Activated T-helper 17 cell treated with anti-CD3 and anti-CD28 coated beads, Interleukin-2, amount 50 U/mL, for 72 hours (primary cell): Measurements from ENCODE around the gene PRR16. TPM values are rescaled to one million over a fixed set of nuclear protein-coding genes. Genes with fewer than 3 reads are reported as not detected.

Experiments
- ATAC-seq: fragments of 150-1000 bp; cut with Tn5 transposase; replicated peaks from 2 replicates; pipeline ENCODE4 v1.10.0; 2021; ENCODE audit warnings: mild to moderate bottlenecking, moderate library complexity
- H3K27ac Mint-ChIP-seq: one replicate; pipeline ENCODE4 v1.8.0; 2022; ENCODE audit warnings: mixed read lengths
- H3K27me3 Mint-ChIP-seq: one replicate; pipeline ENCODE4 v1.8.0; 2022; ENCODE audit warnings: mixed read lengths
- H3K36me3 Mint-ChIP-seq: one replicate; pipeline ENCODE4 v1.8.0; 2022; ENCODE audit warnings: low read depth, mild to moderate bottlenecking, mixed read lengths
- H3K4me1 Mint-ChIP-seq: one replicate; pipeline ENCODE4 v1.8.0; 2022; ENCODE audit warnings: mixed read lengths
- H3K4me3 Mint-ChIP-seq: one replicate; pipeline ENCODE4 v1.8.0; 2022; ENCODE audit warnings: mild to moderate bottlenecking, mixed read lengths
- H3K9me3 Mint-ChIP-seq: one replicate; pipeline ENCODE4 v1.8.0; 2022; ENCODE audit warnings: mixed read lengths
- total RNA-seq, 2 donors: library from RNA; stranded (reverse); gene quantifications; one replicate each; pipeline ENCODE4 v1.2.3, GENCODE V29; 2022

PRR16 gene
- total RNA-seq, 2 donors from 2014 or later = not detected

- no peak for ATAC-seq
- Mint-ChIP-seq H3K4me3 (no peak overlapping the region), H3K4me1 (no peaks in the 10 kb centered on the region), H3K27me3 (no peaks in the 10 kb centered on the region), H3K36me3 (no peaks in the 10 kb centered on the region), H3K9me3 (peaks cover 3% of the 10 kb centered on the region), H3K27ac (no peak overlapping the region)
These were observed 82.8 kb downstream of the PRR16 start for GRCh38 chr5:120546922-120547321.

DNA sequence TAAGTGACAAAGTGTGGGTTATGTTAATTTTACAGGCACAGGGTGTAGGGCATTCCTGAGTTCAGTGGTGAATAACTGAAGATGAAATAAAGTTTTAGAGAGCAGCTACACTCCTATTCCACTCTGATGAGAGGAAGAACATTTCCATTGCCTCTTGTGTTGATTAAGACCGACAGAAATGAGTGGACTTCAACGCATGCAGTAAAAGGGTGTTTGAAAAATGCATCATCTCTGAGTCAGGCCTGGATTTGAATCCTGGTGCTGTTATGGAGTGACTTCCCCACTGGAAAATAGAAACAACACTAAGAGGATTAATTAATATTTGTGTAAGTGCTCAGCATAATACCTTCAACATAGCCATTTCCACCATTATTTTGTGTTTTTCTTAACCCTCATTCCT, 86.3 kb downstream of the PRR16 start:
- Mint-ChIP-seq H3K4me1 (no peaks in the 10 kb centered on the region), H3K27me3 (no peaks in the 10 kb centered on the region), H3K27ac (no peak overlapping the region), H3K36me3 (no peaks in the 10 kb centered on the region), H3K9me3 (peaks cover 3% of the 10 kb centered on the region), H3K4me3 (no peak overlapping the region)
- no peak for ATAC-seq

DNA sequence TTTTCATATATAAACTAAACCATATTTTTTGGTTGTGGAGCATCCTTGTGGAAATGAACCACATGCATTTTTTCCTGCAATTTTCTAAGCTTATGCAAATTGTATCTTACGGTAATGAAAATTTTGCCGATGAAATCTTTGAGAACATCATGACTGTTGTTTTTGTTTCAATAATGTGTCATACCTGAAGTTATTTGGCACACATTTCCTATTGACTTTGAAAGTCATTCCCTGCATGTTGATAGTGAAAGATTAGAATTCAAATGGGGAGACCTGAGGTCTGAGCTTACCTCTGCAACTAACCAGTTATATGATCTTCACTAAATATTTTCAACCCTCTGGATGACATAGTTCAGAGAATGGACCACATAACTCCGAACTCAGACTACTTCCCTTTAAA, 88.5 kb downstream of the PRR16 start:
- Mint-ChIP-seq H3K9me3 (peaks cover 3% of the 10 kb centered on the region), H3K27me3 (no peaks in the 10 kb centered on the region), H3K4me3 (no peak overlapping the region), H3K27ac (no peak overlapping the region), H3K4me1 (no peaks in the 10 kb centered on the region), H3K36me3 (no peaks in the 10 kb centered on the region)
- ATAC-seq = no peak

DNA sequence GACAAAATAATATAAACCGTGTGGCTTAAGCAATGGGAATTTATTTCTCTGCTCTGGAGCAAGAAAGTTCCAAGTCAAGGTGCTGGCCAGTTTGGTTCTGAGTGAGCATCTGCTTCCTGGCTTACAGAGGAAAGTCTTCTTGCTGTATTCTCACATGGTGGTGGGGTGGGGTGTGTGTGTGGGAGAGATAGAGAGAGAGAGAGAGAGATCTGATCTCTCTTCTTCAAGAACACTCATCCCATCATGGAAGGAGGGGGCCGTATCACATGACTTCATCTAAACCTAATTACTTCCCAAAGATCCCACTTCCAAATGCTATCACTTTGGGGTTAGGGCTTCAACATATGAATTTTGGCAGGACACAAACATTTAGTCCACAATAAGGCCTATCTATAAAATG, 91.2 kb downstream of the PRR16 start:
- no peak for ATAC-seq
- Mint-ChIP-seq H3K4me1 (no peaks in the 10 kb centered on the region), H3K4me3 (no peak overlapping the region)

GRCh38 chr5:120564013-120564412, 99.9 kb downstream of the PRR16 start:
- ATAC-seq = no peak
- Mint-ChIP-seq H3K4me1 (no peaks in the 10 kb centered on the region), H3K27me3 (no peaks in the 10 kb centered on the region), H3K27ac (no peak overlapping the region), H3K36me3 (no peaks in the 10 kb centered on the region), H3K9me3 (peaks cover 8% of the 10 kb centered on the region), H3K4me3 (no peak overlapping the region)

More for the DNA sequence above, 91.2 kb downstream of the PRR16 start:
- Mint-ChIP-seq H3K27ac (no peak overlapping the region), H3K36me3 (no peaks in the 10 kb centered on the region), H3K27me3 (no peaks in the 10 kb centered on the region), H3K9me3 (peaks cover 3% of the 10 kb centered on the region)

GRCh38 chr5:120567066-120567465, 103.0 kb downstream of the PRR16 start:
- no peaks in the 10 kb centered on the region for H3K4me1 Mint-ChIP-seq
- H3K27ac Mint-ChIP-seq = no peak overlapping the region
- no peaks in the 10 kb centered on the region for H3K36me3 Mint-ChIP-seq
- H3K4me3 Mint-ChIP-seq = no peak overlapping the region
- ATAC-seq = no peak
- peaks cover 20% of the 10 kb centered on the region for H3K9me3 Mint-ChIP-seq
- no peaks in the 10 kb centered on the region for H3K27me3 Mint-ChIP-seq

DNA sequence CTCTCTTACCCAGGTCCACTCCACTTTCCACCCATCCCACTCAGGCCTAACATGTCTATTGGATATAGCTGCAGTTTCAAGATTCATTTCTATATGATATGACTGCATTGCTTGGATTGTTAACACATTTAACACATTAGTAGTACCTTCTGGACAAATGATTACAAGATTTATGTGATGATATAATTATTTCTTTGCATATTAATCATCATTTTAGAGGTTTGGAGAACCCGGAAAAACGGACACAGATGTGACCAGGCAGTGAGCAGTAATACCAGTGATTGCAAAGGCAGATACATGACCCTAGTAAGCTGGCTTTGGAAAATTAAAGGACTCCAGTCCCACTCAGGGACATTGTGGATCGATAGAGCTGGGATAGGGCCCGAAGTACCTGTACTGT, 103.8 kb downstream of the PRR16 start:
- no peak for ATAC-seq
- no peaks in the 10 kb centered on the region for H3K4me1 Mint-ChIP-seq
- no peaks in the 10 kb centered on the region for H3K36me3 Mint-ChIP-seq
- H3K4me3 Mint-ChIP-seq = no peak overlapping the region
- no peaks in the 10 kb centered on the region for H3K27me3 Mint-ChIP-seq
- peaks cover 24% of the 10 kb centered on the region for H3K9me3 Mint-ChIP-seq
- H3K27ac Mint-ChIP-seq = no peak overlapping the region

GRCh38 chr5:120568711-120569110, 104.6 kb downstream of the PRR16 start:
- no peaks in the 10 kb centered on the region for H3K36me3 Mint-ChIP-seq
- H3K4me1 Mint-ChIP-seq = no peaks in the 10 kb centered on the region
- H3K9me3 Mint-ChIP-seq = peaks cover 22% of the 10 kb centered on the region
- no peak for ATAC-seq
- no peak overlapping the region for H3K4me3 Mint-ChIP-seq
- H3K27ac Mint-ChIP-seq = no peak overlapping the region
- H3K27me3 Mint-ChIP-seq = no peaks in the 10 kb centered on the region

GRCh38 chr5:120576588-120576987, 112.5 kb downstream of the PRR16 start:
- peaks cover 21% of the 10 kb centered on the region for H3K9me3 Mint-ChIP-seq
- H3K4me1 Mint-ChIP-seq = no peaks in the 10 kb centered on the region
- H3K27ac Mint-ChIP-seq = no peak overlapping the region
- no peaks in the 10 kb centered on the region for H3K36me3 Mint-ChIP-seq
- H3K27me3 Mint-ChIP-seq = no peaks in the 10 kb centered on the region
- no peak for ATAC-seq
- H3K4me3 Mint-ChIP-seq = no peak overlapping the region

GRCh38 chr5:120582635-120583034, 118.5 kb downstream of the PRR16 start:
- Mint-ChIP-seq H3K27me3 (no peaks in the 10 kb centered on the region), H3K27ac (no peak overlapping the region), H3K36me3 (no peaks in the 10 kb centered on the region), H3K4me3 (no peak overlapping the region), H3K9me3 (peaks cover 25% of the 10 kb centered on the region), H3K4me1 (no peaks in the 10 kb centered on the region)
- no peak for ATAC-seq

DNA sequence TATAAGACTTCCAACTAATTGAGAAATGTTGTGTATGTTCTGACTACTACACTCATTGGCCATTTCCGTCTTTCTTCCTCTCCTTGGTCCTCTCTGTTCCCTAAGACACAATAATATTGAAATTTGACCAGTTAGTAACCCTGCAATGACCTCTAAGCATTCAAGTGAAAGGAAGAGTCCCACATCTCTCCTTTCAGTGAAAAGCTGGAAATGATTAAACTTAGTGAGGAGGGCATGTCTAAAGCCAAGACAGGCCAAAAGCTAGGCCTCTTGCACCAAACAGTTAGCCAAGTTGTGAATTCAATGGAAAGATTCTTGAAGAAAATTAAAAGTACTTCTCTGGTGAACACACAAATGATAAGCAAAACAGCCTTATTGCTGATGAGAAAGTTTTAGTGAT, 122.5 kb downstream of the PRR16 start:
- H3K4me3 Mint-ChIP-seq = no peak overlapping the region
- no peaks in the 10 kb centered on the region for H3K4me1 Mint-ChIP-seq
- no peak for ATAC-seq
- no peaks in the 10 kb centered on the region for H3K36me3 Mint-ChIP-seq
- H3K27me3 Mint-ChIP-seq = no peaks in the 10 kb centered on the region
- H3K9me3 Mint-ChIP-seq = peaks cover 13% of the 10 kb centered on the region
- H3K27ac Mint-ChIP-seq = no peak overlapping the region

DNA sequence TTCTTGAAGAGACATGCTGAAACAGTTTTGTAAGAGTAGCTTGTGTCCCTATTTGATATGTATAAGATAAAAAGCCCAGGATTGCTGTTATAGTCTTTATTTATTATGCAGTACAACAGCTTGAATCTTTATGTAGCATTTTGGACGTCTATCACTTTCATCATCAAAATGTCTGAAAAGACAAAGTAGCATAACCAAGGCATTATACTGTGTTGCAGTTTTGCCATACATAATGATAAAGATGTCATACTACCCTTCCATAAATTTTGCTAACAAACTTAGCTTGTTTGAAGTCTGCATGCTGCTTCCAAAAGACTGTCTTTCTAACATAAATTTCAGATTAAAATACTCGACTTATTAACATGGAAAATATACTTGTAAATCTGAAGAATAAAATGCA, 127.8 kb downstream of the PRR16 start:
- Mint-ChIP-seq H3K9me3 (peaks cover 13% of the 10 kb centered on the region), H3K4me1 (no peaks in the 10 kb centered on the region), H3K27me3 (no peaks in the 10 kb centered on the region), H3K4me3 (no peak overlapping the region), H3K36me3 (no peaks in the 10 kb centered on the region), H3K27ac (no peak overlapping the region)
- no peak for ATAC-seq

GRCh38 chr5:120599576-120599975, 135.5 kb downstream of the PRR16 start:
- H3K27me3 Mint-ChIP-seq = no peaks in the 10 kb centered on the region
- no peak overlapping the region for H3K27ac Mint-ChIP-seq
- no peaks in the 10 kb centered on the region for H3K4me1 Mint-ChIP-seq
- no peak for ATAC-seq
- no peak overlapping the region for H3K4me3 Mint-ChIP-seq
- no peaks in the 10 kb centered on the region for H3K36me3 Mint-ChIP-seq
- H3K9me3 Mint-ChIP-seq = peaks cover 7% of the 10 kb centered on the region

DNA sequence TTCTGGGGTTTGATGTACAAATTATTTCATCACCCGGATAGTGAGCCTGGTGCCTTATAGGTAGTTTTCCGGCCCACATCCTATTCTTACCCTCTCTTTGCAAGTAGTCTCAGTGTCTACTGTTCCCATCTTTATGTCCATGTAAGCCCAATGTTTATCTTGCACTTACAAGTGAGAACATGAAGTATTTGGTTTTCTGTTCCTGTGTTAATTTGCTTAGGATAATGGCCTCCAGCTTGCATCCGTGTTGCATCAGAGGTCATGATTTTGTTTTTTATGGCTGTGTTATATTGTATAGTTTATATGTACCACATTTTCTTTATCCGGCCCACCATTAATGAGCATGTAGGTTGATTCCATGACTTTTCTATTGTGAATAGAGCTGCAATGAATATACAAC, 136.5 kb downstream of the PRR16 start:
- H3K27me3 Mint-ChIP-seq = no peaks in the 10 kb centered on the region
- H3K4me3 Mint-ChIP-seq = no peak overlapping the region
- no peak overlapping the region for H3K27ac Mint-ChIP-seq
- no peaks in the 10 kb centered on the region for H3K4me1 Mint-ChIP-seq
- ATAC-seq = no peak
- H3K9me3 Mint-ChIP-seq = peaks cover 7% of the 10 kb centered on the region
- no peaks in the 10 kb centered on the region for H3K36me3 Mint-ChIP-seq

DNA sequence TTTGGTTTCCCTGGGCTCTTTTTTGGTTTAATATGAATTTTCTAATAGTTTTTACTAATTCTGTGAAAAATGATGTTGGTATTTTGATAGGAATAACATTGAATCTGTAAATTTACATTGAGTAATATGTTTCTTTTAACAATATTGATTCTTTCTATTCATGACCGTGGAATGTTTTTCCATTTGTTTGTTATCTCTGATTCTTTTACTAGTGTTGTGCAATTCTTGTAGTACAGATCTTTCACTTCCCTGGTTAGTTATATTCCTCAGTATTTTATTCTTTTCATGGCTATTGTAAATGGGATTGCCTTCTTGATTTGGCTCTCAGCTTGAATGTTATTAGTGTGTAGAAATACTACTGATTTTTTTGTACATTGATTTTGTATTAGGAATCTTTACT, 137.9 kb downstream of the PRR16 start:
- no peak overlapping the region for H3K27ac Mint-ChIP-seq
- H3K36me3 Mint-ChIP-seq = no peaks in the 10 kb centered on the region
- no peaks in the 10 kb centered on the region for H3K4me1 Mint-ChIP-seq
- no peaks in the 10 kb centered on the region for H3K27me3 Mint-ChIP-seq
- H3K4me3 Mint-ChIP-seq = no peak overlapping the region
- H3K9me3 Mint-ChIP-seq = peaks cover 7% of the 10 kb centered on the region
- no peak for ATAC-seq

DNA sequence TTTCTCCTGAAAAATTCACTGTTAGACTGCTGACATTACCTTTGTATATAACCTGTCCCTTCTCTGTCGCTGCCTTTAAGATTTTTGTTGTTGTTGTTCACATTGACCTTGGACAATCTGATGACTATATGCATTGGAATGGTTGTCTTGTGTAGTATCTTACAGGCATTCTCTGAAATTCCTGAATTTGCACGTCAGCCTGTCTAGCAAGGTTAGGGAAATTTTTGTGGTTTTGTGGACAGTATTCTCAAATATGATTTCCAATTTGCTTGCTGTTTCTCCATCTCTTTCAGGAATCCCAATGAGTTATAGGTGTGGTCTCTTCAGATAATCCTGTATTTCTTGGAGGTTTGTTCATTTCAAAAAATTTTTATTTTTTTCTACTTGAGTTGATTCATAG, 140.8 kb downstream of the PRR16 start:
- no peak overlapping the region for H3K4me3 Mint-ChIP-seq
- no peaks in the 10 kb centered on the region for H3K36me3 Mint-ChIP-seq
- no peaks in the 10 kb centered on the region for H3K4me1 Mint-ChIP-seq
- ATAC-seq = no peak
- H3K27ac Mint-ChIP-seq = no peak overlapping the region
- H3K27me3 Mint-ChIP-seq = no peaks in the 10 kb centered on the region
- peaks cover 8% of the 10 kb centered on the region for H3K9me3 Mint-ChIP-seq
